H1 (cell line): ENCODE results near the gene SPRR1A. TPM values are rescaled to one million over a fixed set of nuclear protein-coding genes. Genes with fewer than 3 reads are reported as not detected.

Experiments
- CTCF ChIA-PET: fragments of 300-600 bp; sonication (Branson Sonifier 250); formaldehyde crosslinking; loops from one replicate; lab custom pipeline; 2021; ENCODE audit not compliant: partially characterized antibody; lab: Charles Lee
- POLR2A ChIA-PET: fragments of 300-600 bp; sonication (Branson Sonifier 250); formaldehyde crosslinking; loops from one replicate; lab custom pipeline; 2021; ENCODE audit warnings: inconsistent platforms; ENCODE audit not compliant: partially characterized antibody; lab: Charles Lee
- DNase-seq, 2 experiments: peaks; one replicate each; pipeline versions ENCODE4 v3.0.0 to v3.0.0-alpha.2; 2010 to 2022; ENCODE audit warnings: low spot score in 2 of 2, low read depth in 1 of 2, mixed read lengths in 1 of 2
- FAIRE-seq: peaks from 2 replicates; lab custom pipeline; 2011; peaks lifted over from hg19 to GRCh38; lab: Jason Lieb, UNC
- H2AFZ ChIP-seq: 2 replicates; pipeline ENCODE4 v1.8.1; 2012; ENCODE audit warnings: low read length, inconsistent platforms
- H2AK5ac ChIP-seq: 2 replicates; pipeline ENCODE4 v1.6.1; 2013; ENCODE audit warnings: low read depth, low read length
- H2BK120ac ChIP-seq: replicated peaks from 2 replicates; pipeline ENCODE3; 2013; ENCODE audit warnings: low read depth, low read length, inconsistent platforms
- H2BK12ac ChIP-seq: 2 replicates; pipeline ENCODE4 v1.6.1; 2013; ENCODE audit warnings: low read depth, low read length
- H2BK15ac ChIP-seq: 2 replicates; pipeline ENCODE4 v1.6.1; 2013; ENCODE audit warnings: low read length
- H2BK20ac ChIP-seq: 2 replicates; pipeline ENCODE4 v1.6.1; 2013; ENCODE audit warnings: low read length
- H2BK5ac ChIP-seq: 2 replicates; pipeline ENCODE4 v1.6.1; 2013; ENCODE audit warnings: low read depth, low read length
- H3K14ac ChIP-seq: 2 replicates; pipeline ENCODE4 v1.6.1; 2013; ENCODE audit warnings: inconsistent platforms; ENCODE audit not compliant: insufficient read length
- H3K18ac ChIP-seq: 2 replicates; pipeline ENCODE4 v1.6.1; 2013; ENCODE audit warnings: low read length; ENCODE audit errors: extremely low read depth
- H3K23ac ChIP-seq: 2 replicates; pipeline ENCODE4 v1.6.1; 2013; ENCODE audit warnings: inconsistent platforms; ENCODE audit not compliant: insufficient read length
- H3K23me2 ChIP-seq: 2 replicates; pipeline ENCODE4 v1.6.1; 2013; ENCODE audit warnings: low read depth, low read length
- H3K27ac ChIP-seq: 2 replicates; pipeline ENCODE4 v1.6.1; 2011; ENCODE audit warnings: low read depth, low read length, inconsistent platforms
- H3K27me3 ChIP-seq, 4 experiments: replicated peaks in 1 of 4; 1 replicate in 1 of 4; 2 replicates in 3 of 4; pipeline versions ENCODE4 v1.6.1 to v1.8.1; 2011 to 2013; ENCODE audit warnings: low read length in 3 of 4, mild to moderate bottlenecking in 3 of 4, inconsistent platforms in 2 of 4, mixed read lengths in 2 of 4, moderate library complexity in 1 of 4; ENCODE audit not compliant: control insufficient read depth in 3 of 4, insufficient read depth in 3 of 4; ENCODE audit errors: extremely low read depth in 1 of 4
- H3K36me3 ChIP-seq, 4 experiments: 2 replicates each; pipeline versions ENCODE4 v1.6.1 to v1.8.1; 2011 to 2013; ENCODE audit warnings: mild to moderate bottlenecking in 4 of 4, low read length in 3 of 4, moderate library complexity in 2 of 4, control low read depth in 1 of 4, inconsistent platforms in 1 of 4; ENCODE audit not compliant: insufficient read depth in 4 of 4, control insufficient read depth in 2 of 4
- H3K4ac ChIP-seq: replicated peaks from 2 replicates; pipeline ENCODE3; 2013; ENCODE audit warnings: low read length, low read depth, mixed read lengths, inconsistent platforms; ENCODE audit not compliant: insufficient read length
- H3K4me1 ChIP-seq, 4 experiments: replicated peaks in 1 of 4; 1 replicate in 1 of 4; 2 replicates in 3 of 4; pipeline versions ENCODE4 v1.6.1 to v1.8.1; 2011 to 2013; ENCODE audit warnings: low read length in 3 of 4, inconsistent platforms in 2 of 4, mixed read lengths in 1 of 4; ENCODE audit not compliant: insufficient read depth in 4 of 4, control insufficient read depth in 3 of 4
- H3K4me2 ChIP-seq, 2 experiments: 2 replicates each; pipeline versions ENCODE4 v1.6.1 to v1.8.1; 2011 to 2013; ENCODE audit warnings: low read depth in 2 of 2, low read length in 2 of 2, control low read depth in 1 of 2, inconsistent platforms in 1 of 2, mild to moderate bottlenecking in 1 of 2; ENCODE audit not compliant: insufficient read depth in 1 of 2
- H3K4me3 ChIP-seq, 4 experiments: fragments of 200-600, 300-600 bp in 1 of 4; sonication (generic), shearing (Covaris generic), sonication (Bioruptor Twin) in 1 of 4; 2 replicates each; pipeline versions ENCODE4 v1.5.1 to v1.8.1; 2011 to 2016; ENCODE audit warnings: low read length in 4 of 4, low read depth in 3 of 4, control low read depth in 2 of 4, inconsistent platforms in 2 of 4, mild to moderate bottlenecking in 2 of 4, mixed read lengths in 1 of 4, moderate library complexity in 1 of 4; ENCODE audit not compliant: insufficient read depth in 2 of 4; ENCODE audit errors: extremely low read depth in 1 of 4
- H3K56ac ChIP-seq: replicated peaks from 2 replicates; pipeline ENCODE3; 2013; ENCODE audit warnings: low read depth, mild to moderate bottlenecking, mixed read lengths, low read length, inconsistent platforms; ENCODE audit not compliant: insufficient read length
- H3K79me1 ChIP-seq: 2 replicates; pipeline ENCODE4 v1.6.1; 2013; ENCODE audit warnings: low read depth, low read length, control low read depth
- H3K79me2 ChIP-seq, 2 experiments: 2 replicates each; pipeline versions ENCODE4 v1.6.1 to v1.8.1; 2012 to 2013; ENCODE audit warnings: low read length in 2 of 2, mild to moderate bottlenecking in 2 of 2, inconsistent platforms in 1 of 2; ENCODE audit not compliant: insufficient read depth in 2 of 2, control insufficient read depth in 1 of 2
- H3K9ac ChIP-seq, 4 experiments: replicated peaks in 1 of 4; 1 replicate in 1 of 4; 2 replicates in 3 of 4; pipeline versions ENCODE4 v1.6.1 to v1.8.1; 2011 to 2013; ENCODE audit warnings: low read depth in 3 of 4, low read length in 3 of 4, control low read depth in 2 of 4, mild to moderate bottlenecking in 2 of 4, moderate library complexity in 2 of 4, inconsistent platforms in 1 of 4; ENCODE audit errors: extremely low read depth in 1 of 4
- H3K9me3 ChIP-seq, 2 experiments: 2 replicates each; pipeline versions ENCODE4 v1.6.1 to v1.8.1; 2012 to 2013; ENCODE audit warnings: mild to moderate bottlenecking in 2 of 2, moderate library complexity in 2 of 2, control low read depth in 1 of 2, inconsistent platforms in 1 of 2, low read depth in 1 of 2, low read length in 1 of 2, mixed read lengths in 1 of 2; ENCODE audit not compliant: insufficient read depth in 2 of 2
- H4K20me1 ChIP-seq, 2 experiments: replicated peaks in 1 of 2; 2 replicates each; pipeline versions ENCODE3 to v1.8.1; 2011 to 2013; ENCODE audit warnings: inconsistent platforms in 2 of 2, low read length in 2 of 2, mild to moderate bottlenecking in 1 of 2; ENCODE audit not compliant: insufficient read depth in 2 of 2, control insufficient read depth in 1 of 2
- H4K5ac ChIP-seq: 2 replicates; pipeline ENCODE4 v1.6.1; 2013; ENCODE audit warnings: low read length, low read depth, mixed read lengths, inconsistent platforms; ENCODE audit not compliant: insufficient read length
- H4K8ac ChIP-seq: 2 replicates; pipeline ENCODE4 v1.8.0; 2013; ENCODE audit warnings: mild to moderate bottlenecking, moderate library complexity, low read length, inconsistent platforms; ENCODE audit not compliant: insufficient read depth; ENCODE audit errors: extremely low read depth
- H4K91ac ChIP-seq: replicated peaks from 2 replicates; pipeline ENCODE3; 2013; ENCODE audit warnings: low read length, mixed read lengths, inconsistent platforms; ENCODE audit not compliant: insufficient read length
- CHD2 ChIP-seq: IDR thresholded peaks from 2 replicates; pipeline ENCODE4 v1.6.1; 2012; ENCODE audit warnings: low read length, improper control_type of control experiment
- RBBP5 ChIP-seq: IDR thresholded peaks from 2 replicates; pipeline ENCODE4 v1.7.1; 2012; ENCODE audit warnings: low read depth, mild to moderate bottlenecking, inconsistent platforms, low read length, moderate library complexity, borderline replicate concordance
- WGBS, 2 experiments: shearing (Covaris generic) in 1 of 2; methylation state at CpG; one replicate each; pipeline versions ENCODE4 v1.1.6 to v1.1.7; 2013 to 2015; ENCODE audit warnings: low lambda C conversion rate in 2 of 2, mixed read lengths in 2 of 2, inconsistent platforms in 1 of 2, low coverage in 1 of 2, missing lambda C conversion rate in 1 of 2; ENCODE audit not compliant: insufficient replicate concordance in 2 of 2, insufficient coverage in 1 of 2, insufficient read length in 1 of 2; ENCODE audit errors: extremely low coverage in 1 of 2, missing lambda C conversion rate in 1 of 2; 5-methylcytosine and 5-hydroxymethylcytosine counted together
- polyA plus RNA-seq, 7 experiments: library from polyadenylated mRNA; depleted of rRNA in 3 of 7; stranded (reverse) in 5 of 7; unstranded in 2 of 7; fragments of >200 nt in 5 of 7; fragments of 200-250 nt in 2 of 7; gene quantifications; 1 replicate in 5 of 7; 2 replicates in 1 of 7; 4 replicates in 1 of 7; pipeline versions ENCODE4 v1.2.1 to v1.2.3, GENCODE V29; 2011 to 2013; ENCODE audit warnings: missing spikeins in 2 of 7, mixed read lengths in 2 of 7
- total RNA-seq: library from RNA; stranded (reverse); fragmentation: NEBNext Ultra II Directional; extraction: Animal tissue kit (Norgen Biotek cat#: 25700); gene quantifications from 2 replicates; pipeline ENCODE4 v1.2.1, GENCODE V29; 2021

SPRR1A gene
- total and polyA plus RNA-seq, 2 of the 8 experiments (the other 6 are each of a cell fraction or from before 2014, with no cell fraction given), result not detected

DNA sequence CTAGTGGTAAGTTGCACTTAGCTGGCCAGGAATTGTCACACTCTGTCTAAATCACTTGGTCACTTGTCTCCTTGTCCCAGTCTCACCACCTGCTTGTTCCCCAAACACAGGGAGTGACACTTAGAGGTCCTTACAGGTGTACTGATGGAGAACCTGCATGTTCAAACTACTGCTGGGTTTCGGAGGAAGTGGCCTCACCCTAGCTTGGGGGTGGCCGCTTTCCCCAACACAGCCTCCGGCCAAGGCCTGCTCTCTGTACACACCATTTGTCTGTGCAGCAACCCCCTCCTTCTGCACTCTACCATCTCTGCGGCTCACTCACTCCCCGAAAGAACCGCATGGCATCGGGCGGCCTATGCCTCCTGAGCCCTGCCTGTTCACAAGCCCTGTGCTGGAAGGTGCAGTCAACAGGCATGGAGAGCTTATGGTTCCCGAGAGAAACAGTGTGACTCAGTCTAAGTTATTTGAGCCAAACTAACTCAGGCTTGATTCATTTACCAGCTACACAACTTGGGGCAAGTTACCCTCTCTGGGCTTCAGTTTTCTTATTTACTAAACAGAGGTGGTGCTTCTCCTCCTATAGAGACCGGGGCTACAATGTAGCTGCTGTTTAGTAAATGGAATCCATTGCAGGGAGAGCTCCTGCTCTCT is 24.0 kb upstream of the SPRR1A start:
- no peak overlapping the region for H2AFZ ChIP-seq
- no peak overlapping the region for H4K91ac ChIP-seq
- H3K4me2 ChIP-seq, result no peak overlapping the region
- no peak overlapping the region for H3K56ac ChIP-seq
- no peak overlapping the region for H2BK20ac ChIP-seq
- 91% methylated on average over 10 of the region's 10 CpGs; no CpG with 5 or more reads in 1 of the 2 experiments for WGBS, 2 experiments
- H3K4me3 ChIP-seq, result no peak overlapping the region
- H3K79me2 ChIP-seq, result no peaks in the 10 kb centered on the region
- no peak overlapping the region for H2BK12ac ChIP-seq
- H3K23me2 ChIP-seq, result no peaks in the 10 kb centered on the region; the same call in 1 of the 2 replicates
- H3K4ac ChIP-seq, result no peak overlapping the region
- H3K27me3 ChIP-seq, result no peaks in the 10 kb centered on the region
- no peaks in the 10 kb centered on the region for H3K9me3 ChIP-seq
- CTCF ChIA-PET, result interaction anchor here (0.7 to 7.9 kb wide), 18 partner anchors 9 to 264 kb away, joined by 3 to 114 read pairs (median 3); no protein-coding TSS in a partner anchor
- no peak overlapping the region for H3K9ac ChIP-seq
- H3K79me1 ChIP-seq, result no peaks in the 10 kb centered on the region
- no peak for FAIRE-seq
- no peak overlapping the region for H3K18ac ChIP-seq
- no peak overlapping the region for H3K23ac ChIP-seq
- H3K27ac ChIP-seq, result no peak overlapping the region
- POLR2A ChIA-PET, result no interaction called here
- H4K5ac ChIP-seq, result no peak overlapping the region
- H4K20me1 ChIP-seq, result no peaks in the 10 kb centered on the region
- H2BK15ac ChIP-seq, result no peak overlapping the region
- H2BK5ac ChIP-seq, result no peak overlapping the region
- TF ChIP-seq CHD2 (no peak), RBBP5 (no peak)
- TF ChIP-seq, all 59 proteins: peak for 0
- no peak overlapping the region for H3K14ac ChIP-seq
- H3K4me1 ChIP-seq, result no peaks in the 10 kb centered on the region
- H2AK5ac ChIP-seq, result no peak overlapping the region
- DNase-seq, result no peak
- H2BK120ac ChIP-seq, result no peak overlapping the region
- H3K36me3 ChIP-seq, result no peaks in the 10 kb centered on the region
- no peak overlapping the region for H4K8ac ChIP-seq
